Vagina (tissue), 2 donors: ENCODE results near the gene TM4SF5. TPM values are rescaled to one million over a fixed set of nuclear protein-coding genes. Genes with fewer than 3 reads are reported as not detected.

Experiments
- DNase-seq, 2 donors: peaks; one replicate each; pipeline ENCODE4 v3.0.0-alpha.2; 2017; ENCODE audit errors: extremely low spot score in 2 of 2
- H3K27ac ChIP-seq: fragments of 200-600 bp; sonication (generic); one replicate; pipeline ENCODE4 v1.5.1; 2019
- H3K27me3 ChIP-seq: fragments of 200-600 bp; sonication (generic); one replicate; pipeline ENCODE4 v1.5.1; 2019
- H3K36me3 ChIP-seq, 2 donors: fragments of 200-600 bp; sonication (generic); one replicate each; pipeline ENCODE4 v1.5.1; 2017 to 2019
- H3K4me1 ChIP-seq: fragments of 200-600 bp; sonication (generic); one replicate; pipeline ENCODE4 v1.5.1; 2019
- H3K4me3 ChIP-seq, 2 donors: fragments of 200-600 bp; sonication (generic); 1 replicate in 1 of 2; 2 replicates in 1 of 2; pipeline ENCODE4 v1.5.1; 2016 to 2019
- H3K9me3 ChIP-seq: fragments of 200-600 bp; sonication (generic); one replicate; pipeline ENCODE4 v1.5.1; 2019
- CTCF ChIP-seq, 3 experiments: fragments of 450-650 bp in 2 of 3; fragments of 200-600 bp in 1 of 3; sonication (generic) in 1 of 3; IDR thresholded peaks; one replicate each; pipeline ENCODE4 v1.5.1; 2017 to 2019; ENCODE audit warnings: antibody characterized with exemption in 3 of 3, mild to moderate bottlenecking in 2 of 3, moderate library complexity in 2 of 3
- POLR2A ChIP-seq, 2 donors: fragments of 450-650 bp; IDR thresholded peaks; one replicate each; pipeline ENCODE4 v1.6.1; 2017; ENCODE audit warnings: antibody characterized with exemption in 2 of 2, mild to moderate bottlenecking in 2 of 2, moderate library complexity in 2 of 2
- POLR2AphosphoS5 ChIP-seq, 2 donors: sonication (generic); formaldehyde crosslinking; IDR thresholded peaks; one replicate each; pipeline ENCODE4 v1.9.0; 2017; ENCODE audit warnings: antibody characterized with exemption in 2 of 2, mild to moderate bottlenecking in 2 of 2, low read depth in 1 of 2; ENCODE audit not compliant: insufficient read depth in 1 of 2
- intact Hi-C: fragments of 100-400 bp; cut with DNase I; formaldehyde crosslinking; loops from one replicate; pipeline ENCODE4 v1.15.1; 2023
- total RNA-seq: library from RNA; depleted of rRNA; stranded (reverse); fragments of >200 nt; gene quantifications from one replicate; pipeline ENCODE4 v1.2.3, GENCODE V29; 2016

Gene TM4SF5
- total RNA-seq, 1 donor from 2014 or later: not detected

- no peak overlapping the region for H3K27ac ChIP-seq
- TF ChIP-seq POLR2A (IDR thresholded peaks at IDR 0.05) (no peak), CTCF (IDR thresholded peaks at IDR 0.05) (no peak), POLR2AphosphoS5 (IDR thresholded peaks at IDR 0.05; ENCODE audit: insufficient read depth in 1 of 2, low read depth in 1 of 2) (no peak)
- H3K9me3 ChIP-seq: no peaks in the 10 kb centered on the region
- no peaks in the 10 kb centered on the region for H3K4me1 ChIP-seq
- intact Hi-C loops: no loop called here
- H3K36me3 ChIP-seq: no peaks in the 10 kb centered on the region
- H3K27me3 ChIP-seq: no peaks in the 10 kb centered on the region
- DNase-seq: no peak
- H3K4me3 ChIP-seq: no peak overlapping the region
These were observed 6.5 kb downstream of the TM4SF5 start for GRCh38 chr17:4777969-4778760.

GRCh38 chr17:4780325-4780955 lies 8.8 kb downstream of the TM4SF5 start:
- H3K36me3 ChIP-seq: no peaks in the 10 kb centered on the region
- no peak overlapping the region for H3K4me3 ChIP-seq
- no peak overlapping the region for H3K27ac ChIP-seq
- no peak for DNase-seq
- H3K9me3 ChIP-seq: no peaks in the 10 kb centered on the region
- TF ChIP-seq POLR2A (IDR thresholded peaks at IDR 0.05) (no peak), CTCF (IDR thresholded peaks at IDR 0.05) (no peak), POLR2AphosphoS5 (IDR thresholded peaks at IDR 0.05; ENCODE audit: insufficient read depth in 1 of 2, low read depth in 1 of 2) (no peak)
- no peaks in the 10 kb centered on the region for H3K27me3 ChIP-seq
- peaks cover 8% of the 10 kb centered on the region for H3K4me1 ChIP-seq
- intact Hi-C loops: loop anchor here (10.0 kb wide), 1 partner anchor 46 kb away; the partner anchor contains the start of genes CXCL16, MED11 and ZMYND15

GRCh38 chr17:4782652-4783051 lies 11.0 kb downstream of the TM4SF5 start:
- no peaks in the 10 kb centered on the region for H3K36me3 ChIP-seq
- no peak overlapping the region for H3K27ac ChIP-seq
- no peaks in the 10 kb centered on the region for H3K27me3 ChIP-seq
- intact Hi-C loops: loop anchor here (10.0 kb wide), 1 partner anchor 48 kb away; the partner anchor contains the start of genes CXCL16, MED11 and ZMYND15
- H3K4me3 ChIP-seq: no peak overlapping the region
- H3K4me1 ChIP-seq: peaks cover 30% of the 10 kb centered on the region
- TF ChIP-seq POLR2A (IDR thresholded peaks at IDR 0.05): no peak
- no peak for TF ChIP-seq POLR2AphosphoS5 (IDR thresholded peaks at IDR 0.05; ENCODE audit: insufficient read depth in 1 of 2, low read depth in 1 of 2)
- TF ChIP-seq CTCF (IDR thresholded peaks at IDR 0.05): no peak
- H3K9me3 ChIP-seq: no peaks in the 10 kb centered on the region
- DNase-seq: no peak

GRCh38 chr17:4785311-4786105 lies 13.8 kb downstream of the TM4SF5 start:
- H3K4me3 ChIP-seq: peak overlapping the region; percentile 30 to 46

More at GRCh38 chr17:4785311-4786105, 13.8 kb downstream of the TM4SF5 start:
- Histone ChIP-seq H3K27me3 (no peaks in the 10 kb centered on the region), H3K36me3 (no peaks in the 10 kb centered on the region), H3K4me1 (peaks cover 48% of the 10 kb centered on the region), H3K9me3 (no peaks in the 10 kb centered on the region), H3K27ac (no peak overlapping the region)
- TF ChIP-seq CTCF (IDR thresholded peaks at IDR 0.05): no peak
- no peak for TF ChIP-seq POLR2AphosphoS5 (IDR thresholded peaks at IDR 0.05; ENCODE audit: insufficient read depth in 1 of 2, low read depth in 1 of 2)
- TF ChIP-seq POLR2A (IDR thresholded peaks at IDR 0.05): no peak
- intact Hi-C loops: loop anchor here (5.0 to 10.0 kb wide), 3 partner anchors 51 to 107 kb away; partner anchors contain the start of genes ARRB2, CXCL16, MED11 and ZMYND15
- DNase-seq: no peak
